GM21367 (cell line): ENCODE measurements around the gene KATNB1.

Experiments used
- ATAC-seq: cut with Tn5 transposase; IDR thresholded peaks from one replicate; pipeline ENCODE4 v1.9.1; 2021; ENCODE audit not compliant: unreplicated experiment

KATNB1 gene

DNA sequence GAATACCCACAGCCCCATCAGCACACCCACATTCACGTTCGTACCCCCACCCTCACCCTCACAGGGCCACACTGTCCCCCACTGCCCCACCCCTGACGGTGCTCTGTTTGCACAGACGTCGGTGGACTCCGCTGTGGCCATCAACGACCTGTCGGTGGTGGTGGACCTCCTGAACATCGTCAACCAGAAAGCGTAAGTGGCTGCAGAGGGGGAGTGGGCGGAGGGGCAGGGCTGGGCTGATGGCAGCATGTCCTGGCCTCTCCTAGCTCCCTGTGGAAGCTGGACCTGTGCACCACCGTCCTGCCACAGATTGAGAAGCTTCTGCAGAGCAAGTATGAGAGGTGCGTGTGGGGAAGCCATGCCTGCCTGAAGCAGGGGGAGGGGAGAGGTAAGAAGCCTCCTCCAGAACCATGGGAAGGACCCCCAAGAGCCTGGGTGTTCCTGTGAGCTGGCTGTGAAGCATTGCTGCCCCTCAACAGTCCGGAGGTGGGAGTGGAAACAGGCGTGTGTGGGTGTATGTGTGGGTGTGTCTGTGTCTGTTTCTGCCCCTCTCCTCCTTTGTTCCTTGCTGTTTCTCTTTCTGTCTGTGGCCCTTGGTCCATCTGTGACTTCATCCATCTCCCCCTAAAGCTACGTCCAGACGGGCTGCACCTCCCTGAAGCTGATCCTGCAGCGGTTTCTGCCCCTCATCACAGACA lies 20.3 kb downstream of the KATNB1 start:
- no peak for ATAC-seq

DNA sequence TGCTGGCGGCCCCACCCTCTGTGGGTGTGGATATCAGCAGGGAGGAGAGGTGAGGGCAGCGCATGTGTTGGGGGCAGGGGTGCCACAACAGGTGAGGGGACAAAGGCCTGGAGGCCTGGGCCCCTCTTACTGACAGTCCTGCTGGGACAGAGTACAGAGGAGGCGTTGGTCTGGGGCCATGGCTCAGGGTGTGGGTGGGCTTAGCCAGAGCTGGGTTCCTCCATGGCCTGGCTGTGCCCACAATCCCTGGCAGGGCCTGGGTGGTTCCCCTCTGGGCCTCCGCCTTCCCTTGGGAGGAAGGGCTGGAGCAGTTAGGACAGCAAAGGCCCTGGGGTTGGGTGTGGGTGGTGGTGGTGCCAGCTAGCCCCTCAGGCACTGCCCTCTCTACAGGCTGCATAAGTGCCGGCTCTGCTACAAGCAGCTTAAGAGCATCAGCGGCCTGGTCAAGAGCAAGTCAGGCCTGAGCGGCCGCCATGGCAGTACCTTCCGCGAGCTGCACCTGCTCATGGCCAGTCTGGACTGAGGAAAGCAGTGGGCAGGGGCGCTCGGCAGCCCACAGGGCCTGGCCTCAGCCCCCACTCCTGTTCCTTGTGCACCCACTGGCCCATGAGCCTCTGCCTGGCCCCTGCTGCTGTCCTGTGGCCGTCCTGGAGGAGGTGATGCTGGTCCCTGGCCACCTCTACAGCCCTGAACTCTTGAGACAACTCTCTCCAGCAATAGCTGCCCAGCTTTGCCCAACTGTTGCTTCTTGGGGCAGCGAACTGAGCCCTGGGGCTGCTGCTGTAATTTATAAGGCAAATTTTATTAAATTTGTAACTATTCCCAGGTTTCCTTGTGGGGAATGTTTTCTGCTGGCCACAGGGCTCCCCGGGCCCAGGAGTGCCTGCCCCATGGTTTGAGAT lies 21.1 kb downstream of the KATNB1 start:
- ATAC-seq = peak; percentile 4

GRCh38 chr16:57757326-57757786 lies 21.8 kb downstream of the KATNB1 start:
- ATAC-seq = peak; percentile 76

DNA sequence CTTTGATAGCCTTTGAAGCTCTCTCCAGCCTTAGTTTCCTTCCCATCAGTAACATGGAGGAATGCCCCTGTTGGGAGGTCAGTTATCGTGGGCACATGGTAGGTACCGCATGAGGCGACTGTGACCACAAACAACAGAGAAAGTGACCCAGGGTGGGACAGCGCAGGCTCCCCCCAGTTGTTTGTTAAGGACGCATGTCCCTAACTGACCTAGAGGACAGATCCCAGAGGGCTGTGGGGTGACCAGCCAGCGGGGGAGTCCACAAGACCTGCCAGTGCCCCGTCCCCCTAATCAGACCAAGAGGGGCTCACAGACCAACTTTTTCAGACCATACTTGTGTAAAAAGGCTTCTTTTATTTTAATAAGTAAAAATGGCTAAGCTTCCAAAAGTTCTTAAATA lies 22.3 kb downstream of the KATNB1 start:
- no peak for ATAC-seq

- no peak for ATAC-seq
These were observed 23.0 kb downstream of the KATNB1 start for GRCh38 chr16:57758331-57759117.

DNA sequence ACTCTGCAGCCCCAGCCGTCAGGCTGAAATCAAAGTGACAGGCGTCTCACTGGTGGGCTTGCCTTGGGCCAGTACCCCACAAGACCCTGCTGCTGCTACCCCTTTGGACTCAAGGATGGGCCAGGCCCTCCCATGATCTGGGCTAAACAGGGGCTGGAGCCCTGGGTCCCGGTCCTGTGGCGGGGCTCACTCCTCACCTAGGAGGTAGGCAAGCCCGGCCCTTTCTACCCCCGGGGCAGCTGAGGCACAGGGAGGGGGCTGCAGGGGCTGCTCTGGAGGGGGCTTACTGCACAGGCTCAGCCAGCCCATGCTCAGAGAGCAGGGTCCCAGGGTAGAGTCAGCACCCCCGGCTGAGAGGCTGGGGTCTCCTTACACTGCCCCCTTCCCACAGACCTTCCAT lies 23.6 kb downstream of the KATNB1 start:
- no peak for ATAC-seq

- no peak for ATAC-seq
These were observed 24.2 kb downstream of the KATNB1 start for GRCh38 chr16:57759541-57760356.

DNA sequence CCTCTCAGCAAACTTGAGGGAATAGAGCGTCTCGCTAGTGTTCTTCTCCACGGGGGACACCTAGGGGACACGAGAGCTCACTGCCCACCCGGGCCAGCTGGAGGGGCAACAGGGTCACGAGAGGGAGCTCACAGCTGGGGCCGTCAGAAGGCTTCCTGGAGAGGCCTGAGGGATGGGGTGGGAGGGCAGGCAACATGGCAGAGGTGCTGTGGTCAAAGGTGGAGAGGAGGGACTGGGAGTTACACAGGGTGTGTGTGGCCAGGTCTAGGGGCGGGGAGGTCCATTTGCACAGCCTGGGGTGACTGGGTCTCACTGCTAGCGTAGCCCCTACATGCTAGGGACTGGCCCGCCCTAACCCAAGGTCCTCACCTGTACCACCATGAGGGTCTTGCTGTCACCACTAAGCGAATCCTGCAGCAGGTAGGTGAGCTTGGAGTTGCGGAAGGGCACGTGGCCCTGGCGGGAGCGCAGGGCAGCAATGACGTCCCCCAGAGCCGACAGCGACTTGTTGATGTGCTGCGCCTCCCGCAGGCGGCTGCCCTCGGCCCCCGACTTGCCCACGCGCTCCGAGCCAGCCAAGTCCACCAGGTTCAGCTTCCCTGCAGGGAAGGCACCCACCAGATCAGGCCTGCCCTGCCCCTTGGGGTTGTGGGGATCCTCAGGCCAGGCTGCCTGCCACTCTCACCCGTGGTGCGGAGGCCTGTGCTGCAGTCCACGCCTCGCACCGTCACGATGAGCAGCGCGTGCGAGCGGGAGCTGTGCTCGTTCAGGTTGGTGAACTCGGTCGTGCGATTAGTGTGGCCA lies 25.0 kb downstream of the KATNB1 start:
- no peak for ATAC-seq

DNA sequence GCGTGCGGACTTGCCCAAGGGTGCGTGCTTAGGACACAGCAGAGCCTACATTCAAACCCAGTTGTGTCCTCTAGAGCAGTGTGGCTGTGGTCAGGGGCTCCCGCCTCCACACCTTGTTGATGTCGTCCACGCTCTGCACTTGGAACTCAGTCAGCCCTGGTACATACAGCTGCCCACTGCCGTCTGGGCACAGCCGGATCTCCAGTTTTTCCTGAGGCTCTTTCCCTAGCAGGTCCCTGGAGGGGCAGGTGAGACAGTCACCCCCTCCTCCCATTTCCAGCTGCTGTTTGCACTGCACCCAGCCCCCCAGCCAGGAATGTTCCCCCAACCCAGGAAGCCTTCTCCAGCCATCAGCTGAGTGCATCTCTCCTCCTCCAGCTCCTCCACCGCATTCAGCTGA lies 25.7 kb downstream of the KATNB1 start:
- no peak for ATAC-seq

DNA sequence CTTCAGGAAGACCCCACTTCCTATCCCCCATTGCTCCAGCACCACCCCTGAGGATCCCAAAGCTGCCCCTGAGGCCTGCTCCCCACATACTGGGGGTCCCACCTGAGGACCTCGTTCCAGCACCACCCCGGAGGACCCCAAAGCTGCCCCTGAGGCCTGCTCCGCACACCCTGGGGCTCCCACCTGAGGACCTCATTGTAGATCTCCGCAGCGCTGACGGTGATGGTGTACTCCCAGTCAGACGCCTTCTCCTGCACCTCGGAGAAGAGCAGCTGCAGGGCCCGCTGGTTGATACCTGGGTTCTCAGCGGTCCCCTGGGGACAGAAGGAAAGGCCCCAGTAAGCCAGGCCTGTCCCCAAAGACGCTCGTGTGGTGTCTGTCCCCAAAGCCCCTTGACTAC lies 26.4 kb downstream of the KATNB1 start:
- no peak for ATAC-seq

DNA sequence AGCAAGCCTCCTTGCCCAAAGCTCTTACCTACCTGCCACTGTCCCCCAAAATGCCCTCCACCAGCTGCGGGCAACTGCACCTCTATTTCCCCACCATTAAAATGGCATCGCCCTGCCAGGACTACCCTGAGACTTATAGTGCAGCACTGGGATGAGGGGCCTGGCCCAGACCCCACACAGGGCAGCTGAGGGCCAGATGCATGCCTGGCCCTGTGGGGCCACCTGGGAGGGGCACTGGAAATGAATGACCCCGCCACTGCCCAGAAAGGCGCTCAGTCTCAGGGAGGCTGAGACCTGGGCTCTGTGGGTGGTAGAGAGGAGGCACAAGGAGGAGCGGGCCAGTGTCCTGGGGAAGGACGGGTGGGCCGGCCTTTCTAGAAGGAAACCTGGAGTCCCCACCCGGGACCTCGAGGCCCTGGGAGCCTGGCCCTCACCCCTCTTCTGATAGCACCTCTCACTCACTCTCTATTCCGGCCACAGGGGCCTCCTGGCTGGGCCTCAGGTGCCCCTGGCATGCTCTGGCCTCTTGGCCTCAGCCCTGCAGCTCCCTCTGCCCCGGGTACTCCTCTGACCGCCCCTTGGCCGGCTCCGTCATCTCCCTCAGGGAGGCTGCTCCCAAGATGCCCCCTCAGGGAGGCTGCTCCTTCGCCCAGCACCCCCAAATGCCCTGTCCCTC lies 26.9 kb downstream of the KATNB1 start:
- no peak for ATAC-seq

DNA sequence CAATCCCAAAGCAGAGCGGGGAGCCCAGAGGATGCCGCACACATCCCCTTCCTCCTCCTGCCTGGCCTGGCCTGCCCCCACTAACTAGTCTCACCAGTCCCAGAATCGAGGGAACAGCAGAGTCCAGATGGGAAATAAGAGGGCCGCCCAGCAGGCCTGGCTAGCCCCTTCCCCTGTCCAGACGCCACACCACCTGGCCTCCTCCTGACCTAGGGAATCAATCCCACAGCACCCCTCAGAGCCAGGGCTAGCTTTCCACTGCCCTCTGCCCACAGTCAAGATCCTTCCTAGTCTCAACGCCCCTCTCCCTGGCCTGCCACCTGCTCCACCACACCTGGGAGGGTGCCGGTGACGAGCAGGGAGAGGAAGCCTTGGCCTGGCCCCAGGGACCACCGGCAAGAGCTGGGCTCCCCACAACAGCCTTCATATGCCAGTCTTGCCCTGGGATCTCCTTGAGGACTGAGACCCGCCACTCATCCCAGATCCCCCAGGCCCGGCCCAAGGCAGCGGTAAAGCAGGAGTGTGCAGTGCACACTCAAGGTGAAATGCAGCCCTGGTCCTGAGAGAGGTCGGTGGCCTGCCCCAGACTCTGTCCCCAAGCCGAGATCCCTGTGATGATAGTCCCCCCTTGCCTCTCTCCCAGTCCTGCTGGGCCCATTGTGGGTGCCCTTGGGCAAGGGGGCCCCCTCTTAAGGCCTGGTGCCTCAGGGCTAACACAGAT lies 27.9 kb downstream of the KATNB1 start:
- ATAC-seq = no peak

GRCh38 chr16:57764006-57764340 lies 28.4 kb downstream of the KATNB1 start:
- ATAC-seq = no peak

- ATAC-seq = no peak
These were observed 29.0 kb downstream of the KATNB1 start for GRCh38 chr16:57764341-57765159.

DNA sequence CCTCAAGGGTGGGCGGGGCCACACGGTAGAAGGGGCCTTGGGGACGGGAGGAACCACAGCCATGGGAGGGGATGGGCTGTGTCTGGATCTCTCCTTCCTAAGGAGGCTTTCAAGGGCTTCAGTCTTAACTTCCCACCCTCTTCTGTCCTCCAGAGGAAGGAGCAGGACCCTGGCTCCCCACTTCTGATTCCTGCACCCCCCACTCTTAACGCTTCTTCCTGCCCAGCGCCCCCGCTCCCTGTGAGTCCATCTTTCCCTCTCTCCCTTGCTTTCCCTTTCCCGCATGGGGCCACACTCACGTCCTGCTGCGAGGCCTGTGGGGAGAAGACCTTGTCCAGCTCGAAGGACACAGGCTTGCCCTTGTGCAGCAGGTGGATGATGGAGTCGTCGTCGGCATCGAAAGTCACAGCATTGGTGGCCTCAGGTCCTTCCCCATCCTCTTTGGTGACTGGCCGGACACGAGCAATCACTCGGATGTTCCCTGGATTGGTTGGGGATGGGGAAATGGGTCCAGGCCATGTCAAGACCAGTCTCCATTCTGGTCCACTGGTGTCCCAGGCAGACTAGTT lies 29.7 kb downstream of the KATNB1 start:
- ATAC-seq = no peak

DNA sequence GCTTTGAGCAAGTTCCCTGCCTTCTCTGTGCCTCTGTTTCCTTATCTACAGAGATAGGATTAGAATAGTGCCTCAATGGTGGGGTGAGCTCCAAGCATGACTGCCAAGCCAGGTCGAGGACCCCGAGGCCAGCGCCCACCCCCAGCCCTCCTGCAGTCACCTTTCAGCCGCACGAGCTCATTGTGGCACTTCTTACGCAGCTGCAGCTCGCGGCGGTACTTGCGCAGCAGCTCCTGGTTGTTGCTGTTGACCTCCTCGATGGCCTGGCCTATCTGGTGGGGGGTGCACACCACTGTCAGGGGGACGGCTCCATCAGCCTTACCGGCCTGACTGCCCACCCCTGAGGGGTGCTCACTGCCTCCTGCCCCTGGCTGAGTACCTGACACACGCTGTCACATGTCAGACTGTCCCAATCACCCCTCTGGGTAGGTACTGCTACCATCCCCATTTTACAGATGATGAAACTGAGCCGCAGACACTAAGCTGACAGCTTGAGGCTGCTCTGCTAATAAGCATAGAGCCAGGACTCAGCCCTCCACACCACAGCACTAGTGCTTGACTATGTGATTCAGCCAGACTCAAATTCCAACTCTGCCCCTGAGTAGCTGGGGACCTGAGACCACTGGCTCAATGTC lies 31.3 kb downstream of the KATNB1 start:
- ATAC-seq = no peak

DNA sequence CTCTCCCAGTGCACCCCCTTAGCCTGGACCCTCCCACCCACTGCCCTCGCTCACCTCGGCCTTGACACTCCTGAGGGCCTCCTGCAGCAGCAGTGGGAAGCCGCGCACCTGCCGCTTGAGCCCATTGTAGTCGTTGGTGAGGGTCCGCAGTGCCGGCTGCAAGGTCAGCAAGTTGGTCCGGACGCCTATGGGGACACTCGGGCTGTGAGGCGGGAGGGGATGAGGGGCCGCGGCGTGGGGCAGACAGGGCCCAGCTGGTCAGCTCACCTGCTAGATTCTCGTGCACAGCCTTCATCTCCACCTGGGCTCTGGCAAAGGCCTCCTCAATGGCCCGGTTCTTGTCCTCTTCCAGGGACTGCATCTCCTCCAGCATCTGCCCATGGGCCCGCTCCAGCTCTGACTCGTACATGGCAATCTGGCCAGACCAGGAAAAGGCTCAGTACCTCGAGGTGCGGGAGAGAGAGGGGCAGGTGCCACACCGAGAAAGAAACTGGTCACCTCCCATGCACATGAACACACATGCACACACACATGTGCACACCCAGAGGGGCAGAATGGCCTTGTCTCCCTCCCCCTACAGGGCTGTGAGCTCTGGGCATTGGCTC lies 34.1 kb downstream of the KATNB1 start:
- no peak for ATAC-seq
